ENCODE data around the gene DCHS1. TPM values are rescaled to one million over a fixed set of nuclear protein-coding genes. Genes with fewer than 3 reads are reported as not detected.
"Not testable (repeated sequence)": the region's sequence is repeated elsewhere in the genome, so short reads cannot be mapped to it uniquely, and the experiment has no call there.

Gene DCHS1, protein sequence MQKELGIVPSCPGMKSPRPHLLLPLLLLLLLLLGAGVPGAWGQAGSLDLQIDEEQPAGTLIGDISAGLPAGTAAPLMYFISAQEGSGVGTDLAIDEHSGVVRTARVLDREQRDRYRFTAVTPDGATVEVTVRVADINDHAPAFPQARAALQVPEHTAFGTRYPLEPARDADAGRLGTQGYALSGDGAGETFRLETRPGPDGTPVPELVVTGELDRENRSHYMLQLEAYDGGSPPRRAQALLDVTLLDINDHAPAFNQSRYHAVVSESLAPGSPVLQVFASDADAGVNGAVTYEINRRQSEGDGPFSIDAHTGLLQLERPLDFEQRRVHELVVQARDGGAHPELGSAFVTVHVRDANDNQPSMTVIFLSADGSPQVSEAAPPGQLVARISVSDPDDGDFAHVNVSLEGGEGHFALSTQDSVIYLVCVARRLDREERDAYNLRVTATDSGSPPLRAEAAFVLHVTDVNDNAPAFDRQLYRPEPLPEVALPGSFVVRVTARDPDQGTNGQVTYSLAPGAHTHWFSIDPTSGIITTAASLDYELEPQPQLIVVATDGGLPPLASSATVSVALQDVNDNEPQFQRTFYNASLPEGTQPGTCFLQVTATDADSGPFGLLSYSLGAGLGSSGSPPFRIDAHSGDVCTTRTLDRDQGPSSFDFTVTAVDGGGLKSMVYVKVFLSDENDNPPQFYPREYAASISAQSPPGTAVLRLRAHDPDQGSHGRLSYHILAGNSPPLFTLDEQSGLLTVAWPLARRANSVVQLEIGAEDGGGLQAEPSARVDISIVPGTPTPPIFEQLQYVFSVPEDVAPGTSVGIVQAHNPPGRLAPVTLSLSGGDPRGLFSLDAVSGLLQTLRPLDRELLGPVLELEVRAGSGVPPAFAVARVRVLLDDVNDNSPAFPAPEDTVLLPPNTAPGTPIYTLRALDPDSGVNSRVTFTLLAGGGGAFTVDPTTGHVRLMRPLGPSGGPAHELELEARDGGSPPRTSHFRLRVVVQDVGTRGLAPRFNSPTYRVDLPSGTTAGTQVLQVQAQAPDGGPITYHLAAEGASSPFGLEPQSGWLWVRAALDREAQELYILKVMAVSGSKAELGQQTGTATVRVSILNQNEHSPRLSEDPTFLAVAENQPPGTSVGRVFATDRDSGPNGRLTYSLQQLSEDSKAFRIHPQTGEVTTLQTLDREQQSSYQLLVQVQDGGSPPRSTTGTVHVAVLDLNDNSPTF (N-terminal part only)
- 2.4 TPM for total RNA-seq
- 1 to 10 TPM in 2 of 4 donors, under 1 TPM in 2; 0.49 to 1.6 (median 1.0) TPM for polyA plus RNA-seq

DNA sequence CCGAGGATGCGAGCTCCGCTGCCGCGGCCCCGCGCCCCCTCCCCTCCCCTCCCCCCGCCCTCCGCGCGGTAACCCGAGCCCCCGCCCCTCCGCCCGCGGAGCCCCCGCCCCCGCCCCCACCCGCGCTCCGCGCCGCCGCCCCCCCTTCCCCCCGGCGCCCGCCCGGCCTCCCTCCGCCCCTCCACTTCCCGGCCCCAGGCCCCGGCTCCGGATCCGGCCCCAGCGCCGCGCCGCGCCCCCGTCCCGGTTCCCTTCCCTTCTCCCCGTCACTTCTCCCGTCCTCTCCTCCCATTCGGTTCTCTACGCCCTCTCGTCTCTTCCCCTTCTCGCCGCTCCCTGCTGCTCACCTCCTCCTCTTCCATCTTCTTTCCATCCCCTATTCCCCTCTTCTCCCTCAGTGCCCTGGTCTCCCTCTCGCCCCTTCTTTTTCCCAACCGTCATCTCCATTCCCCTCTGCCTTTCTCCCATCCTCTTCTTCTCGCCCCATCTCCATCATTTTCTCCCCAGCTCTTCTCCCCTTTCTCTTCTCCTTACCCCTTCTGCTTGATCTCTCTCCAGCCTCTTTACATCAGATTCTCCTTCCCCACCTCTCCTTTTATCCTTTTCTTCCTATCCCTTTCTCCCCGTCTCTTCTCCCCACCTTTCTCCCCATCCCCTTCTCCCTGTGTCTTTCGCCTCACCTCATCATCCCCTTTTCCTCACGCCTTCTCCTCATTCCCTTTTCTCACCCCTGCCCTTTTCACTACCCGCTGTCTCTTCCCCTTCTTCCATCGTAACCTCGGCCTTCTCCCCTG lies at the start of gene DCHS1:
Gene DCHS1 (minus strand): TSS at position 20 of the 794 bp plus-strand sequence. CDS start 14,196 bp downstream, outside the sequence.
- Histone ChIP-seq H3K27ac (ENCODE audit: insufficient read depth, low read length, poor library complexity, severe bottlenecking) (peak within 1 kb of the TSS; percentile 39), H3K27me3 (ENCODE audit: control insufficient read depth, insufficient read depth, low read length) (peaks cover 27% of the 10 kb centered on the region), H3K4me3 (ENCODE audit: low read depth, low read length) (peak within 1 kb of the TSS; percentile 64), H3K9me3 (ENCODE audit: control insufficient read depth in 2 of 2, low read length in 2 of 2) (no peaks in the 10 kb centered on the region), H3K4me1 (ENCODE audit: control insufficient read depth, insufficient read depth, low read length, poor library complexity, severe bottlenecking) (peaks cover 4% of the 10 kb centered on the region), H3K36me3 (ENCODE audit: control insufficient read depth, insufficient read depth, low read length) (no peaks in the 10 kb centered on the region)
- ATAC-seq (ENCODE audit: low read depth in 2 of 2) (no peak), DNase-seq (peak in 1 of 3 donors; percentile 19)
- Mint-ChIP-seq H3K9me3 (peaks cover 0 to 2% (median 0%) of the 10 kb centered on the region in 7 donors), H3K36me3 (no peaks in the 10 kb centered on the region), H3K4me3 (peak within 1 kb of the TSS; percentile 71 to 87 (median 80)), H3K4me1 (peaks cover 0 to 11% (median 1%) of the 10 kb centered on the region in 4 donors), H3K27ac (peak within 1 kb of the TSS; percentile 47 to 83 (median 50)), H3K27me3 (peaks cover 16% of the 10 kb centered on the region)

DNA sequence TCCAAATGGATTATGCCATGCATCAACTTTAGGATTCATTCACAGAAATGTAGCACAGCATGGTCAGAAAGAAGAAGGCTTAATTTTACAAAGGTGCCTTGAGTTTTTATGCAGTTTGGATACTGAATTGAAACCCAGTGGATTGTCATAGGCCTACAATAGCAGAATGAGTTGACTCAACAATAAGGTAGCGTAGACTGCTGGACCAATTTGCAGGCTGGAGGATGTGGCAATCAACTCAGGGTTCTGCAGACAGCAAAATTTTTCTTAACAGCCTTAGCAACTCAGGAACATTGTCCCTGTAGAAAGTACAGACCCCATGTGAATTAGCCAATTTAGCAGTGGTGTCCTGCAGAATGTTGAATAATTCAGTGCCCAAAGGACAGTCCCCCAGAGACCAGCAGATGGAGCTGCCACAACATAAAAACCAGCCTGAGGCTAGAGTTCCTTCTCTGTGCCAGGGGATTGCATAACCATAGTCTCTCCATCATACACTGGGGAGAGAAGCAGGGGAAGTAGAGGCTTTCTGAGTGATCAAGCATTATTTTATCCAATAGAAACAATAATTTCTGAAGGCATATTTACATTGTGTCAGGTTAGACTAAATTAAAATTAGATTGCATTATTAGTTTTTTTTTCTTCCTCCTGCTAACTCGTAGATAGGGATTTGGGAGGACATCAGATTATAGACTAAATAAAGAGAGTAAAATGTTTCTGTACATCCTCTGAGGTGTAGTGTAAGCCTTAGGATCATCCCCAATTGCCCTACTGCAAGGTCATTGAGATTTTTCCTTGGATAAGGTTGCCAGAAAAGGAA lies 47.8 kb upstream of the DCHS1 start:
- H3K27ac Mint-ChIP-seq = no peak overlapping the region
- H3K9me3 Mint-ChIP-seq = no peaks in the 10 kb centered on the region
- DNase-seq (peak in 2 of 3 donors; percentile 43 to 51), ATAC-seq (ENCODE audit: low read depth in 2 of 2) (peak in 1 of 2 donors; percentile 62)
- peaks cover 8 to 20% (median 13%) of the 10 kb centered on the region in 4 donors for H3K4me1 Mint-ChIP-seq
- Histone ChIP-seq H3K9me3 (ENCODE audit: control insufficient read depth in 2 of 2, low read length in 2 of 2) (no peaks in the 10 kb centered on the region), H3K36me3 (ENCODE audit: control insufficient read depth, insufficient read depth, low read length) (peaks cover 9% of the 10 kb centered on the region), H3K4me1 (ENCODE audit: control insufficient read depth, insufficient read depth, low read length, poor library complexity, severe bottlenecking) (no peaks in the 10 kb centered on the region), H3K27ac (ENCODE audit: insufficient read depth, low read length, poor library complexity, severe bottlenecking) (peak overlapping the region; percentile 21), H3K4me3 (ENCODE audit: low read depth, low read length) (no peak overlapping the region), H3K27me3 (ENCODE audit: control insufficient read depth, insufficient read depth, low read length) (no peaks in the 10 kb centered on the region)
- H3K27me3 Mint-ChIP-seq = no peaks in the 10 kb centered on the region
- peaks cover 13% of the 10 kb centered on the region for H3K36me3 Mint-ChIP-seq
- no peak overlapping the region for H3K4me3 Mint-ChIP-seq

DNA sequence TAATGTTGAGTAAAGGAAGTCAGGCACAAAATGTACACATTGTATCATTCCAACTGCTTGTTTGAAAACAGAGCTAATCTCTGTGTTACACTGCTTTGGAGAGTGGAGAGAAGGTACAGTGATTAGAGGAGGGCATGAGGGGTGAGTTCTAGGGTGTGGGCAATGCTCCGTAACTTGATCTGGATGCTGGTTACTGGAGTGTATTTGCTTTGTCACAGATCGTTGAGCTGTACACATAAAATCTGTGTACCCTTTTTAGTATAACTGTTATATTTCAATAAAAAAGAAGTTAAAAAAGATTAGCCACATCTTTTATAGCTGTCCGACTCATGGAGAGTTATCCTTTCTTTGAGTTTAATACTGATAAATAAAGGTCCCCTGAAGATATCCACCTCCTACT lies 46.3 kb upstream of the DCHS1 start:
- H3K27me3 Mint-ChIP-seq; ATAC-seq (ENCODE audit: low read depth in 2 of 2); H3K9me3 ChIP-seq (ENCODE audit: control insufficient read depth in 2 of 2, low read length in 2 of 2); DNase-seq; H3K4me1 ChIP-seq (ENCODE audit: control insufficient read depth, insufficient read depth, low read length, poor library complexity, severe bottlenecking); H3K4me3 ChIP-seq (ENCODE audit: low read depth, low read length); H3K27ac ChIP-seq (ENCODE audit: insufficient read depth, low read length, poor library complexity, severe bottlenecking); H3K27me3 ChIP-seq (ENCODE audit: control insufficient read depth, insufficient read depth, low read length); H3K9me3 Mint-ChIP-seq: not testable (repeated sequence)
- H3K36me3 ChIP-seq (ENCODE audit: control insufficient read depth, insufficient read depth, low read length) = peaks cover 11% of the 10 kb centered on the region
- H3K4me3 Mint-ChIP-seq = peak overlapping the region in 1 of 4 donors; percentile 15
- peaks cover 13% of the 10 kb centered on the region for H3K36me3 Mint-ChIP-seq
- peak overlapping the region in 1 of 3 donors; percentile 79 for H3K27ac Mint-ChIP-seq
- peaks cover 8 to 20% (median 15%) of the 10 kb centered on the region in 4 donors for H3K4me1 Mint-ChIP-seq

DNA sequence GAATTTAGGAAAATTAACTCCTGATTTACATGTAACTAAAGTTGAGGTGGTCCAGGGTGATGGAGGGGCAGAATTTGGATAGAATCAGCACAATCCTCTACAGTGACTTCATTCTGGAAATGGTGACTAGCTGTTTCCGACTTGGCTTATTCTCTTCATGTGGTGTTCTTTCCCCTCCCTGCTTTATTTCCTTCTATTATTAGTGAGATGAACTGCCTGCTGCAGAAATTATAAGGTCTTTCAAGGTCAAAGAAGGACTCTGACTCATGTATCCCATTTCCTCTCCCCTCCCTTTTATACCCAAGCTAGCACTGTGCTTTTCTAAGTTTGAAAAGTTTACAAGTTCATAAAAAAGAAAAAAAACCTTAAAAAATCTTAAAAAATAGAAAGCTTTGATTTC lies 39.8 kb upstream of the DCHS1 start:
- H3K36me3 Mint-ChIP-seq = no peaks in the 10 kb centered on the region
- Histone ChIP-seq H3K27ac (ENCODE audit: insufficient read depth, low read length, poor library complexity, severe bottlenecking) (no peak overlapping the region), H3K36me3 (ENCODE audit: control insufficient read depth, insufficient read depth, low read length) (peaks cover 4% of the 10 kb centered on the region), H3K9me3 (ENCODE audit: control insufficient read depth in 2 of 2, low read length in 2 of 2) (no peaks in the 10 kb centered on the region), H3K4me1 (ENCODE audit: control insufficient read depth, insufficient read depth, low read length, poor library complexity, severe bottlenecking) (peaks cover 22% of the 10 kb centered on the region), H3K4me3 (ENCODE audit: low read depth, low read length) (no peak overlapping the region), H3K27me3 (ENCODE audit: control insufficient read depth, insufficient read depth, low read length) (no peaks in the 10 kb centered on the region)
- ATAC-seq (ENCODE audit: low read depth in 2 of 2) (peak in 1 of 2 donors; percentile 39), DNase-seq (no peak)
- no peak overlapping the region for H3K4me3 Mint-ChIP-seq
- H3K9me3 Mint-ChIP-seq = no peaks in the 10 kb centered on the region
- no peaks in the 10 kb centered on the region for H3K27me3 Mint-ChIP-seq
- peak overlapping the region in 1 of 3 donors; percentile 15 for H3K27ac Mint-ChIP-seq
- H3K4me1 Mint-ChIP-seq = peaks cover 18 to 36% (median 22%) of the 10 kb centered on the region in 4 donors

DNA sequence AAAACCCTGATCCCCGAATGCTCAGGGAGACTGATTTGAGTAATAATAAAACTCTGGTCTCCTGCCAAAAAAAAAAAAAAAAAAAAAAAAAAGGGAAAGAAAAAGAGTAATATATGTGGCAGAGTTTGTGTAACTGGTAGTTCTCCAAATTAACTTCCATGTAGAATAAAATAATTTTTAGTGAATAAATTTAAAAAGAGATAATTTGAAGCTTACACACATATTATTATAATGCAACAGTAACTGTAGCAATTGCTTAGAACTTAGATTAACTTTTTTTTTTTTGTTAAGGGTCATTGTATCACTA lies 38.6 kb upstream of the DCHS1 start:
- H3K27ac Mint-ChIP-seq = peak overlapping the region in 1 of 3 donors; percentile 83
- Histone ChIP-seq H3K4me1 (ENCODE audit: control insufficient read depth, insufficient read depth, low read length, poor library complexity, severe bottlenecking) (peaks cover 22% of the 10 kb centered on the region), H3K27me3 (ENCODE audit: control insufficient read depth, insufficient read depth, low read length) (no peaks in the 10 kb centered on the region), H3K9me3 (ENCODE audit: control insufficient read depth in 2 of 2, low read length in 2 of 2) (no peaks in the 10 kb centered on the region), H3K4me3 (ENCODE audit: low read depth, low read length) (no peak overlapping the region), H3K27ac (ENCODE audit: insufficient read depth, low read length, poor library complexity, severe bottlenecking) (no peak overlapping the region), H3K36me3 (ENCODE audit: control insufficient read depth, insufficient read depth, low read length) (peaks cover 4% of the 10 kb centered on the region)
- ATAC-seq (ENCODE audit: low read depth in 2 of 2) = no peak
- H3K9me3 Mint-ChIP-seq = no peaks in the 10 kb centered on the region
- H3K36me3 Mint-ChIP-seq = no peaks in the 10 kb centered on the region
- no peak for DNase-seq
- peaks cover 13 to 36% (median 24%) of the 10 kb centered on the region in 4 donors for H3K4me1 Mint-ChIP-seq
- H3K27me3 Mint-ChIP-seq = no peaks in the 10 kb centered on the region
- H3K4me3 Mint-ChIP-seq = peak overlapping the region in 2 of 4 donors; percentile 2 to 75

DNA sequence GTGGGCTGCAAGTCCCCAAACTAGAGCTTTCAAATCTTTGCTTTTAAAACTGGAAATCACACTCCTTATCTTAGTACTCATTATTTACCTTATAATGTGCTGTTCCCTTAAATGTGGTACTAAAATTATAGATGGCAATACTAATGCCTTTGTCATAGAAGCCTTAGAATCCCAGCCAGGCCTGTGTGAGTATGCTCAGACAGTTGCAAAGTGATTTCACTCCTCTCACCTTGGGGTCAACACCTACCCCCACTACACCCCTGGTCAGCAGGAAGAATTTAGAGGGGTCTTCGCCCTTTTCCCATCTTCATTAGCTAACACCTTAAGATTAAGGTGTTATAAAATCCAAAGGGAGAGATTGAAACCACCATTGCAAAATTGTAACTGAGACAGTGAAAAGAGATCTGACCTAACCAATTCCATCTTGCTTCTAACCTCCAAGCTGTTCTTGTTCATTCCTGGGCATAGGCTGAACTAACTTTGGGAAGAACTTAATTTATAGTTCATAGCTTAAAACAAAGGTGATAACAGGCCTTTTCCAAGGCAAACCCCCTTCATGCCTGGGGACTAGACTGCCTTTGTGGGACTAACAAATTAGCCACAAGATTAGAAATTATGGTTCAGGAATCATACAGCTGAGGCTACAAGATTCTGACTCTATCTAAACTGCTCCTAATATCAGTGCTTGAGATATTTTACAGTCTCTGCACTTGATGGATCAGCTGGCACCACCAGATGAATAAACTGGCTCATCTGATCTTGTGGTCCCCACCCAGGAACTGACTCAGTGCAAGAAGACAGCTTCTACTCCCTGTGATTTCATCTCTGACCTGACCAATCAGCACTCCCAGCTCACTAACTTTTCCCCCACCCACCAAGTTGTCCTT lies 38.0 kb upstream of the DCHS1 start:
- no peaks in the 10 kb centered on the region for H3K27me3 Mint-ChIP-seq
- DNase-seq (peak in 2 of 3 donors; percentile 22 to 60), ATAC-seq (ENCODE audit: low read depth in 2 of 2) (peak in 1 of 2 donors; percentile 56)
- H3K27ac Mint-ChIP-seq = peak overlapping the region in 2 of 3 donors; percentile 63 to 83
- peaks cover 13 to 36% (median 23%) of the 10 kb centered on the region in 4 donors for H3K4me1 Mint-ChIP-seq
- Histone ChIP-seq H3K27ac (ENCODE audit: insufficient read depth, low read length, poor library complexity, severe bottlenecking) (peak overlapping the region; percentile 6), H3K9me3 (ENCODE audit: control insufficient read depth in 2 of 2, low read length in 2 of 2) (no peaks in the 10 kb centered on the region), H3K4me3 (ENCODE audit: low read depth, low read length) (no peak overlapping the region), H3K4me1 (ENCODE audit: control insufficient read depth, insufficient read depth, low read length, poor library complexity, severe bottlenecking) (peaks cover 22% of the 10 kb centered on the region), H3K36me3 (ENCODE audit: control insufficient read depth, insufficient read depth, low read length) (peaks cover 4% of the 10 kb centered on the region), H3K27me3 (ENCODE audit: control insufficient read depth, insufficient read depth, low read length) (no peaks in the 10 kb centered on the region)
- no peaks in the 10 kb centered on the region for H3K9me3 Mint-ChIP-seq
- peak overlapping the region in 2 of 4 donors; percentile 2 to 75 for H3K4me3 Mint-ChIP-seq
- no peaks in the 10 kb centered on the region for H3K36me3 Mint-ChIP-seq

Measured in CD4-positive, CD25-positive, alpha-beta regulatory T cell (primary cell).